ELF-1 (cell line): Measurements from ENCODE around the gene TTC7B.

Source experiments
- DNase-seq: peaks from one replicate; pipeline ENCODE4 v3.0.0-alpha.2; 2016; ENCODE audit warnings: low read depth, low spot score

The TTC7B gene

GRCh38 chr14:90512329-90512991 is 303.8 kb downstream of the TTC7B start:
- no peak for DNase-seq

GRCh38 chr14:90511795-90512328 is 304.4 kb downstream of the TTC7B start:
- DNase-seq: no peak

GRCh38 chr14:90511252-90511651 is 305.0 kb downstream of the TTC7B start:
- DNase-seq: no peak

GRCh38 chr14:90510159-90510558 is 306.1 kb downstream of the TTC7B start:
- DNase-seq: peak; percentile 54

- no peak for DNase-seq
Measured at GRCh38 chr14:90509403-90509802, 306.8 kb downstream of the TTC7B start.

- DNase-seq: peak; percentile 86
Measured at GRCh38 chr14:90508536-90509254, 307.5 kb downstream of the TTC7B start.

GRCh38 chr14:90508036-90508435 is 308.2 kb downstream of the TTC7B start:
- no peak for DNase-seq

- no peak for DNase-seq
Measured at GRCh38 chr14:90507428-90507827, 308.8 kb downstream of the TTC7B start.

- no peak for DNase-seq
Measured at GRCh38 chr14:90506748-90507147, 309.5 kb downstream of the TTC7B start.

- no peak for DNase-seq
Measured at GRCh38 chr14:90505531-90505930, 310.7 kb downstream of the TTC7B start.

GRCh38 chr14:90504643-90505042 is 311.6 kb downstream of the TTC7B start:
- no peak for DNase-seq

GRCh38 chr14:90503582-90503981 is 312.6 kb downstream of the TTC7B start:
- no peak for DNase-seq

- no peak for DNase-seq
Measured at GRCh38 chr14:90502760-90503159, 313.5 kb downstream of the TTC7B start.

- DNase-seq: peak; percentile 64
Measured at GRCh38 chr14:90500665-90501370, 315.4 kb downstream of the TTC7B start.

GRCh38 chr14:90499908-90500664 is 316.1 kb downstream of the TTC7B start:
- peak; percentile 79 for DNase-seq

- DNase-seq: no peak
Measured at GRCh38 chr14:90499121-90499520, 317.1 kb downstream of the TTC7B start.

GRCh38 chr14:90498198-90498597 is 318.0 kb downstream of the TTC7B start:
- no peak for DNase-seq

- no peak for DNase-seq
Measured at GRCh38 chr14:90496379-90496778, 319.9 kb downstream of the TTC7B start.

- peak; percentile 81 for DNase-seq
Measured at GRCh38 chr14:90495357-90496276, 320.6 kb downstream of the TTC7B start.

GRCh38 chr14:90491911-90492531 is 324.2 kb downstream of the TTC7B start:
- DNase-seq: peak; percentile 12
